Measurements from ENCODE around the gene CRYBA4.

Gene CRYBA4

GRCh38 chr22:26597480-26597879 is 24.3 kb upstream of the CRYBA4 start:
- H3K27ac ChIP-seq = no peak overlapping the region
- TF ChIP-seq CTCF (conservative IDR thresholded peaks at IDR 0.05) = no peak
- TF ChIP-seq ZFX (IDR thresholded peaks at IDR 0.05) = no peak

GRCh38 chr22:26599505-26599904 is 22.3 kb upstream of the CRYBA4 start:
- no peak for TF ChIP-seq CTCF (conservative IDR thresholded peaks at IDR 0.05)
- no peak for TF ChIP-seq ZFX (IDR thresholded peaks at IDR 0.05)
- no peak overlapping the region for H3K27ac ChIP-seq

GRCh38 chr22:26601726-26602125 is 20.0 kb upstream of the CRYBA4 start:
- H3K27ac ChIP-seq = no peak overlapping the region
- TF ChIP-seq ZFX (IDR thresholded peaks at IDR 0.05) (no peak), CTCF (conservative IDR thresholded peaks at IDR 0.05) (no peak)

- H3K27ac ChIP-seq = no peak overlapping the region
Measured at GRCh38 chr22:26602127-26602526, 19.6 kb upstream of the CRYBA4 start.

GRCh38 chr22:26604368-26604767 is 17.4 kb upstream of the CRYBA4 start:
- TF ChIP-seq ZFX (IDR thresholded peaks at IDR 0.05) (no peak), CTCF (conservative IDR thresholded peaks at IDR 0.05) (no peak)
- no peak overlapping the region for H3K27ac ChIP-seq

More at GRCh38 chr22:26602127-26602526, 19.6 kb upstream of the CRYBA4 start:
- TF ChIP-seq ZFX (IDR thresholded peaks at IDR 0.05) = no peak
- TF ChIP-seq CTCF (conservative IDR thresholded peaks at IDR 0.05) = no peak

- TF ChIP-seq ZFX (IDR thresholded peaks at IDR 0.05) (no peak), CTCF (conservative IDR thresholded peaks at IDR 0.05) (no peak)
- H3K27ac ChIP-seq = no peak overlapping the region
Measured at GRCh38 chr22:26606611-26607010, 15.2 kb upstream of the CRYBA4 start.

GRCh38 chr22:26608129-26608528 is 13.6 kb upstream of the CRYBA4 start:
- no peak overlapping the region for H3K27ac ChIP-seq
- no peak for TF ChIP-seq CTCF (conservative IDR thresholded peaks at IDR 0.05)
- no peak for TF ChIP-seq ZFX (IDR thresholded peaks at IDR 0.05)
